ENCODE measurements around the gene ABHD15. TPM values are rescaled to one million over a fixed set of nuclear protein-coding genes. Genes with fewer than 3 reads are reported as not detected.

The ABHD15 gene
- total and polyA plus RNA-seq, 9 of the 15 experiments (the other 6 are each of a cell fraction or from before 2014, with no cell fraction given) = 0.85 to 4.2 (median 2.1) TPM

- peak; percentile 50 for TF ChIP-seq ZFX (CRISPR knock-in tag; IDR thresholded peaks at IDR 0.05)
- TF ChIP-seq ZNF77 (CRISPR knock-in tag; IDR thresholded peaks at IDR 0.05) = no peak
- no peak; the same call in 1 of the 2 replicates for TF ChIP-seq CHAMP1 (IDR thresholded peaks at IDR 0.05)
- no peak for TF ChIP-seq GTF2F1 (IDR thresholded peaks at IDR 0.05; ENCODE audit: low read depth, low read length)
- no peak for TF ChIP-seq NBN (IDR thresholded peaks at IDR 0.05; ENCODE audit: low read depth)
- TF ChIP-seq WHSC1 (IDR thresholded peaks at IDR 0.05; ENCODE audit: low read length) = no peak
- no peak for TF ChIP-seq NFE2L1 (tag; IDR thresholded peaks at IDR 0.05; ENCODE audit: borderline replicate concordance, low read depth)
- no peak for TF ChIP-seq ELK1 (CRISPR knock-in tag; IDR thresholded peaks at IDR 0.05)
- TF ChIP-seq BDP1 (IDR thresholded peaks at IDR 0.05; ENCODE audit: insufficient read depth, insufficient read length) = no peak
- TF ChIP-seq SMARCB1 (IDR thresholded peaks at IDR 0.05; ENCODE audit: insufficient read length, low read depth) = no peak
- TF ChIP-seq TSC22D4 (tag; IDR thresholded peaks at IDR 0.05) = no peak
- TF ChIP-seq ZC3H4 (CRISPR knock-in tag; IDR thresholded peaks at IDR 0.05; ENCODE audit: borderline replicate concordance) = no peak
- no peak for TF ChIP-seq OTX1 (CRISPR knock-in tag; IDR thresholded peaks at IDR 0.05)
- no peak for TF ChIP-seq ZNF398 (CRISPR knock-in tag; IDR thresholded peaks at IDR 0.05)
- peak; percentile 74 for TF ChIP-seq SAP30 (IDR thresholded peaks at IDR 0.05; ENCODE audit: borderline replicate concordance, insufficient read depth, low read depth, low read length, poor library complexity, severe bottlenecking)
- peak; percentile 95 for TF ChIP-seq MIER1 (IDR thresholded peaks at IDR 0.05; ENCODE audit: low read depth)
- peak in 1 of 2 experiments; percentile 57; a peak in 2 of 4 replicates for TF ChIP-seq RAD21 (CRISPR knock-in tag; conservative IDR thresholded peaks at IDR 0.05 in 1 of 2, IDR thresholded peaks at IDR 0.05 in 1 of 2)
- no peak for TF ChIP-seq SRSF9 (IDR thresholded peaks at IDR 0.05; ENCODE audit: borderline replicate concordance, low read depth, low read length)
- TF ChIP-seq SMAD1 (IDR thresholded peaks at IDR 0.05; ENCODE audit: low read depth, low read length, partially characterized antibody) = no peak
- no peak for TF ChIP-seq CREM (IDR thresholded peaks at IDR 0.05; ENCODE audit: low read depth)
These were observed 27.0 kb upstream of the ABHD15 start (continued) for GRCh38 chr17:29593591-29594518.
